ENCODE measurements around the gene CEP164. TPM values are rescaled to one million over a fixed set of nuclear protein-coding genes. Genes with fewer than 3 reads are reported as not detected.
A peak's percentile ranks its signal among the peaks of the same experiment; 100 is the strongest.

The CEP164 gene
- total RNA-seq, 2 experiments from 2014 or later = 33.0 to 36.7 TPM

DNA sequence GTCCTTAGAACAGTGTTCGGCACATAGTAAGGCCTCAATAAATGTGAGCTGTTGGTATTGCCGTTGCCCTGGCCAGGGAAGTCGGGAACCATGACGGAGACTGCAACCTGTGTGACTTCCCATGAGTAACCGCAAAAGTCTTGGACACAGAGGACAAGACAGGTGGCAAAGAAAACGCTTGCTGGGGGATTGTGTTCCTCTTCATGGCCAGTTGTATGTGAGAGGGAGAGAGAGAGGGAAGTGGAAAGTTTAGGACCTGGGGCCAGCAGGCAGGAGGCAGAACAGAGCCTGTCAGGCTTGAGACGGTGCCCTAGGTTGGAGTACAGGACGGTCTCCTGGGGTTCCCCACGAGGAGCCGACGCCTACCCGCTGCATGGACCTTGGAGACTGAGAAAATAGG is 90.2 kb downstream of the CEP164 start:
- Histone ChIP-seq H3K27ac (ENCODE audit: low read depth in 1 of 2, low read length in 2 of 2) (no peak overlapping the region), H3K9me3 (ENCODE audit: control insufficient read depth in 1 of 2, insufficient read depth in 1 of 2, low read length in 2 of 2) (no peaks in the 10 kb centered on the region), H3K4me1 (ENCODE audit: insufficient read depth, low read length) (no peaks in the 10 kb centered on the region), H3K27me3 (ENCODE audit: control insufficient read depth in 1 of 2, insufficient read depth in 2 of 2, low read length in 2 of 2) (peaks cover 0 to 2% of the 10 kb centered on the region in 2 experiments), H3K4me3 (ENCODE audit: low read length) (no peak overlapping the region), H3K36me3 (ENCODE audit: insufficient read depth, low read length) (no peaks in the 10 kb centered on the region)
- ATAC-seq (ENCODE audit: poor library complexity) (no peak), DNase-seq (no peak)
- H3K36me3 Mint-ChIP-seq (ENCODE audit: low read depth) = no peaks in the 10 kb centered on the region
- CTCF ChIA-PET = no interaction called here
- no peak overlapping the region for H3K27ac Mint-ChIP-seq
- H3K27me3 Mint-ChIP-seq = no peaks in the 10 kb centered on the region
- TF ChIP-seq, protein P1, sequence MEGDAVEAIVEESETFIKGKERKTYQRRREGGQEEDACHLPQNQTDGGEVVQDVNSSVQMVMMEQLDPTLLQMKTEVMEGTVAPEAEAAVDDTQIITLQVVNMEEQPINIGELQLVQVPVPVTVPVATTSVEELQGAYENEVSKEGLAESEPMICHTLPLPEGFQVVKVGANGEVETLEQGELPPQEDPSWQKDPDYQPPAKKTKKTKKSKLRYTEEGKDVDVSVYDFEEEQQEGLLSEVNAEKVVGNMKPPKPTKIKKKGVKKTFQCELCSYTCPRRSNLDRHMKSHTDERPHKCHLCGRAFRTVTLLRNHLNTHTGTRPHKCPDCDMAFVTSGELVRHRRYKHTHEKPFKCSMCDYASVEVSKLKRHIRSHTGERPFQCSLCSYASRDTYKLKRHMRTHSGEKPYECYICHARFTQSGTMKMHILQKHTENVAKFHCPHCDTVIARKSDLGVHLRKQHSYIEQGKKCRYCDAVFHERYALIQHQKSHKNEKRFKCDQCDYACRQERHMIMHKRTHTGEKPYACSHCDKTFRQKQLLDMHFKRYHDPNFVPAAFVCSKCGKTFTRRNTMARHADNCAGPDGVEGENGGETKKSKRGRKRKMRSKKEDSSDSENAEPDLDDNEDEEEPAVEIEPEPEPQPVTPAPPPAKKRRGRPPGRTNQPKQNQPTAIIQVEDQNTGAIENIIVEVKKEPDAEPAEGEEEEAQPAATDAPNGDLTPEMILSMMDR (IDR thresholded peaks at IDR 0.05) = no peak
- H3K9me3 Mint-ChIP-seq = no peaks in the 10 kb centered on the region
- POLR2A ChIA-PET = no interaction called here
- intact Hi-C loops (cut with DNase I, micrococcal nuclease) = no loop called here
- H3K4me3 Mint-ChIP-seq = no peak overlapping the region
- no peaks in the 10 kb centered on the region for H3K4me1 Mint-ChIP-seq (ENCODE audit: low read depth)

DNA sequence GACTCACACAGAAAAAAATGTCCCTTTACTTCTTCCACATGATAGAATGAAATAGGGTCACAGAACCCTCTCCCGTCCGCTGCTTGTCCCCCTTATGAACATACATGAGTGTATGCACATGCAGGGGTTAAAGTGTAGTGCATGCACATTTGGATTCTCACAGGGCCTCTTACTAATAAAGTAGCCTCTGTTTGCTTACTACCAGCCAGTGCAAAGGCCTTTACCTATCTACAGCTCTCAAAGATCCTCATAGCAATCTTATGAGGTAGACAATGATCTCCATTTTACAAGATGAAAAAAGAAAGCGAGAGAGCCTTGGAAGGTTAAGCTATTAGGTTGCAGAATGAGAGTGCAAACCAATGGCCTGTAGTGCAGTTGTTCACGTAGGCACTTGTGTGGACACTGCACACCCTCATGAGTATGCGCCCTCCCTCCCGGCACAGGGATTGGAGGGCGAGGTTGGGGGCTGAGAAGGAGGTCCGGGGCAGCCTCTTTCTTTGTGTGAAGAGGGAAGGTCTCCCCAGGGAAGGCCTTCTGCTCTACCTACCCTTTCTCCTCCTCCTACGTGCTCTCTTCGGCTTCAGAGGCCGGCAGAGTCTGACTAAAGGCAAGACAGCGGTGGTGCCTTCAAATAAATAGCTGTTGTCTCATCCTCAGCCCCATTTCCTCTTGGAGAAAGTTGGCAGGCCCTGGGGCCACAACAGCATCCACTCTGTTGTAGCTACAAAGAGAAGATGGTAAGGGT is 91.3 kb downstream of the CEP164 start:
- CTCF ChIA-PET = no interaction called here
- no peaks in the 10 kb centered on the region for H3K9me3 ChIP-seq (ENCODE audit: control insufficient read depth in 1 of 2, insufficient read depth in 1 of 2, low read length in 2 of 2)
- no peaks in the 10 kb centered on the region for H3K4me1 Mint-ChIP-seq (ENCODE audit: low read depth)
- H3K9me3 Mint-ChIP-seq = no peaks in the 10 kb centered on the region
- DNase-seq = peak in 1 of 14 experiments; percentile 11
- peaks cover 0 to 2% of the 10 kb centered on the region in 2 experiments for H3K27me3 ChIP-seq (ENCODE audit: control insufficient read depth in 1 of 2, insufficient read depth in 2 of 2, low read length in 2 of 2)
- H3K4me3 ChIP-seq (ENCODE audit: low read length) = no peak overlapping the region
- POLR2A ChIA-PET = no interaction called here
- no peaks in the 10 kb centered on the region for H3K4me1 ChIP-seq (ENCODE audit: insufficient read depth, low read length)
- H3K4me3 Mint-ChIP-seq = no peak overlapping the region
- H3K27ac ChIP-seq (ENCODE audit: low read depth in 1 of 2, low read length in 2 of 2) = no peak overlapping the region
- H3K27ac Mint-ChIP-seq = no peak overlapping the region
- intact Hi-C loops (cut with DNase I, micrococcal nuclease) = no loop called here
- ATAC-seq (ENCODE audit: poor library complexity) = no peak
- H3K36me3 Mint-ChIP-seq (ENCODE audit: low read depth) = no peaks in the 10 kb centered on the region
- no peaks in the 10 kb centered on the region for H3K27me3 Mint-ChIP-seq
- no peaks in the 10 kb centered on the region for H3K36me3 ChIP-seq (ENCODE audit: insufficient read depth, low read length)
- TF ChIP-seq, protein P1 (IDR thresholded peaks at IDR 0.05) = no peak

DNA sequence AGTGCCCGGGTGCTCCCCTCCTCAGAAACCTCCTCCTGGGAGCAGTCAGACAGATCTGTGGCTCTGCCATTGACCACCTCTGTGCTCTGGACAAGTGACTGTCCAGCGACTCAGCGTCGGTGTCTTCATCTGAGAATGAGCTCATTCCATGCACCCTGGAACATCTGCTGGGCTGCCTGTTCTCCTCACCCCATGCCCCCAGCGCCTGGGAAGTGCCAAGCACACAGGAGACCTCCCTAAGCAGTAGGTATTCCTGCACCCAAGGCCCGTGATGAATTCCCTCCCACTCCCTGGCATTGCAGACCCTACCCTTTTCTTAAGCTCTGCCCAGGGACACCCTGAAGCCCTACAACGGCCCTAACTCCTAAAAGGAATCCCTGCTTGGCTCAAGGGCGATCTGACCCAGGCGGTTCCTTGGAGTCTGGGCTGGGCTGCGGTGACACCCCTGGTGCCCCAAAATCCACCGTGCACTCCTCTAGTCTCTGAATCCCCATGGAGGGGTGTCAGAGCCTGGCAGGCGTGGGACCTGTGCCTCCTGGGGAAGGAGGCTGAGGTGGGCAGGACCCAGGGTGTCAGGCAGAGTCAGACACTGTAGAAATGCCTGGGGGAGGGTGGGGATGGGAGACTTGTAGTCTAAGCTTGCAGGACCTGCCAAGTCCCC is 92.0 kb downstream of the CEP164 start:
- no peaks in the 10 kb centered on the region for H3K9me3 Mint-ChIP-seq
- POLR2A ChIA-PET = no interaction called here
- H3K27me3 Mint-ChIP-seq = no peaks in the 10 kb centered on the region
- no peaks in the 10 kb centered on the region for H3K36me3 Mint-ChIP-seq (ENCODE audit: low read depth)
- ATAC-seq (ENCODE audit: poor library complexity) (no peak), DNase-seq (no peak)
- no peak overlapping the region for H3K4me3 ChIP-seq (ENCODE audit: low read length)
- TF ChIP-seq, protein P1 (IDR thresholded peaks at IDR 0.05) = no peak
- H3K36me3 ChIP-seq (ENCODE audit: insufficient read depth, low read length) = no peaks in the 10 kb centered on the region
- no peak overlapping the region for H3K4me3 Mint-ChIP-seq
- CTCF ChIA-PET = no interaction called here
- no peaks in the 10 kb centered on the region for H3K4me1 Mint-ChIP-seq (ENCODE audit: low read depth)
- H3K27ac Mint-ChIP-seq = no peak overlapping the region
- no peaks in the 10 kb centered on the region for H3K9me3 ChIP-seq (ENCODE audit: control insufficient read depth in 1 of 2, insufficient read depth in 1 of 2, low read length in 2 of 2)
- intact Hi-C loops (cut with DNase I, micrococcal nuclease) = loop anchor here in 1 of 2 experiments (10.0 kb wide), 1 partner anchor 395 kb away; no protein-coding TSS in a partner anchor
- H3K27ac ChIP-seq (ENCODE audit: low read depth in 1 of 2, low read length in 2 of 2) = no peak overlapping the region
- peaks cover 0 to 2% of the 10 kb centered on the region in 2 experiments for H3K27me3 ChIP-seq (ENCODE audit: control insufficient read depth in 1 of 2, insufficient read depth in 2 of 2, low read length in 2 of 2)
- H3K4me1 ChIP-seq (ENCODE audit: insufficient read depth, low read length) = no peaks in the 10 kb centered on the region
